Lower lobe of right lung (tissue), 2 donors: ENCODE results near the gene TCF15. TPM values are rescaled to one million over a fixed set of nuclear protein-coding genes. Genes with fewer than 3 reads are reported as not detected.

Source experiments
- ATAC-seq, 2 donors: fragments of 200-7000 bp; cut with Tn5 transposase; one replicate each; pipeline ENCODE4 v1.9.1; 2020 to 2022; ENCODE audit warnings: mild to moderate bottlenecking in 2 of 2, moderate library complexity in 2 of 2
- DNase-seq: peaks from one replicate; pipeline ENCODE4 v3.0.0-alpha.2; 2020
- H3K27ac ChIP-seq: fragments of 200-600 bp; one replicate; pipeline ENCODE4 v1.8.0; 2022
- H3K27me3 ChIP-seq: fragments of 200-600 bp; one replicate; pipeline ENCODE4 v1.8.0; 2022; ENCODE audit warnings: low read depth
- H3K36me3 ChIP-seq: fragments of 200-600 bp; one replicate; pipeline ENCODE4 v1.8.0; 2022; ENCODE audit warnings: mild to moderate bottlenecking
- H3K4me1 ChIP-seq: fragments of 200-600 bp; one replicate; pipeline ENCODE4 v1.8.0; 2022
- H3K4me3 ChIP-seq: fragments of 200-600 bp; one replicate; pipeline ENCODE4 v1.8.0; 2022; ENCODE audit warnings: mild to moderate bottlenecking
- H3K9me3 ChIP-seq: fragments of 200-600 bp; one replicate; pipeline ENCODE4 v1.8.0; 2022
- CTCF ChIP-seq: fragments of 200-600 bp; IDR thresholded peaks from one replicate; pipeline ENCODE4 v1.8.0; 2022; ENCODE audit warnings: antibody characterized with exemption, mild to moderate bottlenecking
- intact Hi-C: fragments of 100-400 bp; cut with DNase I; formaldehyde crosslinking; loops from one replicate; pipeline ENCODE4 v1.11.0; 2022
- total RNA-seq: library from RNA; stranded (reverse); fragmentation: NEBNext Ultra II Directional; extraction: Animal tissue kit (Norgen Biotek cat#: 25700); gene quantifications from one replicate; pipeline ENCODE4 v1.2.1, GENCODE V29; 2021
- donor health status: DM: no; HTN: yes; CAD: no; lungs with severe emphysema.

TCF15 gene
- total RNA-seq, 1 donor from 2014 or later = 0.65 TPM

- Histone ChIP-seq H3K27me3 (peaks cover 5% of the 10 kb centered on the region), H3K9me3 (peaks cover 5% of the 10 kb centered on the region), H3K36me3 (no peaks in the 10 kb centered on the region), H3K4me1 (no peaks in the 10 kb centered on the region), H3K27ac (no peak overlapping the region), H3K4me3 (no peak overlapping the region)
- no peak for ATAC-seq
- DNase-seq = peak; percentile 28
- TF ChIP-seq CTCF = no peak
- intact Hi-C loops = no loop called here
These were observed 12.9 kb upstream of the TCF15 start for GRCh38 chr20:623021-623420.

GRCh38 chr20:622161-622560 is 12.1 kb upstream of the TCF15 start:
- no peaks in the 10 kb centered on the region for H3K4me1 ChIP-seq
- peak; percentile 13 for DNase-seq
- H3K27me3 ChIP-seq = peaks cover 5% of the 10 kb centered on the region
- no peaks in the 10 kb centered on the region for H3K36me3 ChIP-seq
- TF ChIP-seq CTCF = no peak
- no peak for ATAC-seq
- intact Hi-C loops = no loop called here
- H3K9me3 ChIP-seq = peaks cover 11% of the 10 kb centered on the region
- H3K4me3 ChIP-seq = no peak overlapping the region
- H3K27ac ChIP-seq = no peak overlapping the region

GRCh38 chr20:621125-621756 is 11.1 kb upstream of the TCF15 start:
- Histone ChIP-seq H3K27ac (no peak overlapping the region), H3K27me3 (peaks cover 9% of the 10 kb centered on the region), H3K4me1 (no peaks in the 10 kb centered on the region), H3K9me3 (peaks cover 11% of the 10 kb centered on the region), H3K4me3 (no peak overlapping the region), H3K36me3 (no peaks in the 10 kb centered on the region)
- DNase-seq (peak; percentile 0), ATAC-seq (no peak)
- TF ChIP-seq CTCF = no peak
- intact Hi-C loops = no loop called here

- no peak for TF ChIP-seq CTCF
- Histone ChIP-seq H3K27ac (no peak overlapping the region), H3K9me3 (peaks cover 11% of the 10 kb centered on the region), H3K4me3 (no peak overlapping the region), H3K4me1 (no peaks in the 10 kb centered on the region), H3K36me3 (no peaks in the 10 kb centered on the region), H3K27me3 (peaks cover 9% of the 10 kb centered on the region)
- peak; percentile 10 for DNase-seq
- intact Hi-C loops = no loop called here
- no peak for ATAC-seq
These were observed 10.1 kb upstream of the TCF15 start for GRCh38 chr20:620246-620645.

GRCh38 chr20:618980-619379 is 8.9 kb upstream of the TCF15 start:
- Histone ChIP-seq H3K36me3 (no peaks in the 10 kb centered on the region), H3K27me3 (peaks cover 11% of the 10 kb centered on the region), H3K4me1 (no peaks in the 10 kb centered on the region), H3K4me3 (no peak overlapping the region), H3K27ac (no peak overlapping the region), H3K9me3 (peaks cover 11% of the 10 kb centered on the region)
- no peak for ATAC-seq
- intact Hi-C loops = no loop called here
- no peak for DNase-seq
- no peak for TF ChIP-seq CTCF
